GM12801 (cell line): ENCODE results near the gene FCER2.

Experiments
- CTCF ChIP-seq: IDR thresholded peaks from one replicate; pipeline ENCODE4 v1.5.1; 2011; ENCODE audit warnings: control low read depth; ENCODE audit not compliant: insufficient read length; ENCODE audit errors: extremely low read depth

The FCER2 gene

GRCh38 chr19:7705387-7706187 is 3.7 kb upstream of the FCER2 start:
- no peak for TF ChIP-seq CTCF

- TF ChIP-seq CTCF, result no peak
Measured at GRCh38 chr19:7704280-7705060, 2.5 kb upstream of the FCER2 start.

GRCh38 chr19:7703332-7703731 is 1.4 kb upstream of the FCER2 start:
- TF ChIP-seq CTCF, result no peak

- no peak for TF ChIP-seq CTCF
Measured at GRCh38 chr19:7701049-7701653, 780 bp downstream of the FCER2 start.

DNA sequence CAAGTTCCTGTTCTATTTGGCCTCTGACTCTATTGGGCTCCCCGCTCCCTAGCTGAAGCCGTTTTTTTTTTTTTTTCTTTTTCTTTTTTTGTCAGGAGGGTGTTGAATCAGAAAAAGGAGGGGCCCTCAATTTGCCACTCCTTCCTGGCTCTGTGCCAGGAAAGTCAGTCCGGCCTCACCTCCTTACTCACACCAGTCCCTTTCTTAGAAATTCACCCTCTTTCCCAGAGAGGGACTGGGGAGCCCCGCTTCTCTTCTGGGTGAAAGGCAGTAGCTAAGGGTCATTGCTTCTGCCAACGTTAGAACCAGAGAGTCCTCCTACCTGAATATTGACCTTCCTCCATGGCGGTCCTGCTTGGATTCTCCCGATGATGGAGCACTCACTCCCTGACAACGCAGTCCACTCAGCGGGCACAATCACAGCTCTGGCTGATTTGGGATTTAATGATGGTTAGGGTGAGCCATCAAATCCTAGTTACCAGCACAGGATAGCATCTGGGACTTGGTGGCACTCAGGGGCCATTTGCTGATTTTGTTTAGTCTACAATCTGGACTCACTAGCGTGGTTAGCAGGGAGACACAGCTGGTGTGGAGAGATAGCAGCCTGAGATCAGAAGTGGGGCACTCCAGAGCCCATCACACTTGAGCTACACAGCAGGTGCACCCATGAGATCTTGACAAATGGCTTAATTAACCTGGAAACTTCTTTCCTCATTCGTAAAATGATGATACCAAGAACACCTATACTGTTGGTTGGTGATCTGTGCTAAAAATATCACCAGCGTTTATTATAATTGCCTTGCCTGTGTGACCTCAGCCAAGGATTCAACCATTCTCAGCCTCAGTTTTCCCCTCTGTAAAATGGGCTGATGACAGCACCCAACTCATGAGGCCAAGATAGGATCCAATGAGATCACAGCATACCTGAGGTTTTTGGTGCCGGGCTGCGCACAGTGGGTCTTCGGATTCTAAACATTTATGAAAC is 2.2 kb downstream of the FCER2 start:
- TF ChIP-seq CTCF, result no peak

DNA sequence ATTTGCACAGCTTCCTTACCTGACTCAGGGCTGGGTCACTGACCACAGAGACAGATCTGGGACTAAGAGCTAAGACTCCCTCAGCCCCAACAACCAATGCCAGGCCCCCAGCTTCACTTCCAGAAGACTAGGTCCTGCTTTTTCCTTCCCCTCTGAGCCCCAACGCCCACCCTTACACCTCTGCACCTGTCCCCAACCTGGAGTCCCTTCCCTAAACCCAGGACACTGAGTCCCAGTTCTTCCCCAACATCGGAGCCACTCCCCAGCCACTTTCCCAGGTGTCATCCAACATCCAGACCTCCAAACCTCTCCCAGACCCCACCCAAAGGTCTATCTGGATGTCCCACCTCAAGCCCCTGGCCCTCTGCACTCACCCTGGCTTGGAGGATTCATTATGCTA is 2.9 kb downstream of the FCER2 start:
- no peak for TF ChIP-seq CTCF
